Lung (tissue), 12 donors: ENCODE data around the gene TRIM42. TPM values are rescaled to one million over a fixed set of nuclear protein-coding genes. Genes with fewer than 3 reads are reported as not detected.

ENCODE experiments used
- ATAC-seq: fragments of 200-7000 bp; cut with Tn5 transposase; one replicate; pipeline ENCODE4 v1.9.1; 2020; ENCODE audit warnings: moderate number of reproducible peaks; ENCODE audit not compliant: insufficient read depth, low FRiP score
- DNase-seq, 3 donors: peaks; one replicate each; pipeline ENCODE4 v3.0.0-alpha.2; 2013 to 2017
- H3K27ac ChIP-seq, 2 donors: one replicate each; pipeline ENCODE4 v1.5.1; 2013; ENCODE audit warnings: mild to moderate bottlenecking in 2 of 2, moderate library complexity in 2 of 2, control low read depth in 1 of 2, inconsistent platforms in 1 of 2, low read depth in 1 of 2, low read length in 1 of 2
- H3K27me3 ChIP-seq, 3 donors: one replicate each; pipeline ENCODE4 v1.5.1; 2013; ENCODE audit warnings: low read length in 2 of 3; ENCODE audit not compliant: control insufficient read depth in 3 of 3, insufficient read depth in 3 of 3
- H3K36me3 ChIP-seq, 4 donors: one replicate each; pipeline ENCODE4 v1.5.1; 2013; ENCODE audit warnings: low read length in 4 of 4, mild to moderate bottlenecking in 1 of 4, moderate library complexity in 1 of 4; ENCODE audit not compliant: control insufficient read depth in 4 of 4, insufficient read depth in 4 of 4
- H3K4me1 ChIP-seq, 5 donors: one replicate each; pipeline ENCODE4 v1.5.1; 2013; ENCODE audit warnings: low read length in 5 of 5, mild to moderate bottlenecking in 2 of 5, moderate library complexity in 1 of 5; ENCODE audit not compliant: control insufficient read depth in 5 of 5, insufficient read depth in 5 of 5
- H3K4me3 ChIP-seq: one replicate; pipeline ENCODE4 v1.5.1; 2013; ENCODE audit warnings: mild to moderate bottlenecking, control low read depth, moderate library complexity
- H3K9ac ChIP-seq, 2 donors: one replicate each; pipeline ENCODE4 v1.5.1; 2013; ENCODE audit warnings: low read length in 2 of 2, control low read depth in 1 of 2; ENCODE audit not compliant: insufficient read depth in 1 of 2
- H3K9me3 ChIP-seq, 4 donors: one replicate each; pipeline ENCODE4 v1.5.1; 2013; ENCODE audit warnings: low read length in 3 of 4, mild to moderate bottlenecking in 1 of 4, moderate library complexity in 1 of 4; ENCODE audit not compliant: control insufficient read depth in 4 of 4, insufficient read depth in 3 of 4
- CTCF ChIP-seq: IDR thresholded peaks from 2 replicates; pipeline ENCODE4 v1.5.1; 2012; ENCODE audit warnings: mild to moderate bottlenecking; ENCODE audit errors: control extremely low read depth, extremely low read depth
- WGBS, 2 donors: extraction: QIAGEN DNeasy Blood & Tissue Kit; methylation state at CpG; one replicate each; pipeline ENCODE4 v1.1.7; 2013; 5-methylcytosine and 5-hydroxymethylcytosine counted together
- polyA plus RNA-seq, 2 donors: library from polyadenylated mRNA; stranded (reverse); fragments of 200-250 nt; gene quantifications; one replicate each; pipeline ENCODE4 v1.2.1, GENCODE V29; 2013
- total RNA-seq, 2 donors: library from RNA; depleted of rRNA in 1 of 2; stranded (reverse); fragments of >200 nt in 1 of 2; gene quantifications; one replicate each; pipeline ENCODE4 v1.2.1, GENCODE V29; 2014 to 2021
- donor health status: control.
- donor health status: control.
- donor health status: Bipolar disorder and iron deficiency.
- donor health status: healthy.
- donor health status: DM: yes; HTN: yes; CAD: no.

TRIM42 gene
- total and polyA plus RNA-seq, 4 donors = not detected

- H3K9me3 ChIP-seq = no peaks in the 10 kb centered on the region
- ATAC-seq = no peak
- no peak for TF ChIP-seq CTCF
- no peak overlapping the region for H3K4me3 ChIP-seq
- H3K36me3 ChIP-seq = no peaks in the 10 kb centered on the region
- no peak overlapping the region for H3K9ac ChIP-seq
- no peak overlapping the region for H3K27ac ChIP-seq
- 76 to 85% methylated on average over 5 of the region's 5 CpGs for WGBS, 2 donors
- DNase-seq = no peak
- no peaks in the 10 kb centered on the region for H3K4me1 ChIP-seq
- no peaks in the 10 kb centered on the region for H3K27me3 ChIP-seq
Observed at GRCh38 chr3:140630366-140630765, 47.5 kb upstream of the TRIM42 start.

- H3K4me3 ChIP-seq = no peak overlapping the region
- no peak overlapping the region for H3K27ac ChIP-seq
- no peaks in the 10 kb centered on the region for H3K9me3 ChIP-seq
- H3K27me3 ChIP-seq = no peaks in the 10 kb centered on the region
- DNase-seq = no peak
- H3K9ac ChIP-seq = no peak overlapping the region
- no peak for TF ChIP-seq CTCF
- H3K4me1 ChIP-seq = no peaks in the 10 kb centered on the region
- ATAC-seq = no peak
- no peaks in the 10 kb centered on the region for H3K36me3 ChIP-seq
Observed at GRCh38 chr3:140630866-140631265, 47.0 kb upstream of the TRIM42 start.

GRCh38 chr3:140635276-140635675 lies 42.6 kb upstream of the TRIM42 start:
- Histone ChIP-seq H3K9ac (no peak overlapping the region), H3K4me3 (no peak overlapping the region), H3K36me3 (no peaks in the 10 kb centered on the region), H3K4me1 (peaks cover 0 to 1% (median 0%) of the 10 kb centered on the region in 5 donors), H3K27ac (no peak overlapping the region), H3K27me3 (no peaks in the 10 kb centered on the region), H3K9me3 (no peaks in the 10 kb centered on the region)
- WGBS, 2 donors = 73 to 85% methylated on average over 5 of the region's 5 CpGs
- no peak for ATAC-seq
- no peak for TF ChIP-seq CTCF
- no peak for DNase-seq

- no peak overlapping the region for H3K27ac ChIP-seq
- no peak for TF ChIP-seq CTCF
- no peak overlapping the region for H3K9ac ChIP-seq
- no peak overlapping the region for H3K4me3 ChIP-seq
- H3K27me3 ChIP-seq = no peaks in the 10 kb centered on the region
- ATAC-seq = no peak
- DNase-seq = peak in 1 of 3 donors; percentile 3
- H3K9me3 ChIP-seq = no peaks in the 10 kb centered on the region
- WGBS, 2 donors = 56 to 64% methylated on average over 6 of the region's 6 CpGs
- H3K36me3 ChIP-seq = no peaks in the 10 kb centered on the region
- peaks cover 0 to 1% (median 0%) of the 10 kb centered on the region in 5 donors for H3K4me1 ChIP-seq
Observed at GRCh38 chr3:140636406-140637138, 41.3 kb upstream of the TRIM42 start.
